PC-3 (cell line): ENCODE measurements around the gene PAGE2B. TPM values are rescaled to one million over a fixed set of nuclear protein-coding genes. Genes with fewer than 3 reads are reported as not detected.

ENCODE experiments used
- ATAC-seq: fragments of 200-7000 bp; cut with Tn5 transposase; 2 replicates; pipeline ENCODE4 v1.9.1; 2020; ENCODE audit warnings: mild to moderate bottlenecking, moderate library complexity
- BruUV-seq: library from RNA; stranded (reverse); fragments of 400-500 nt; replicated peaks from 2 replicates; lab custom pipeline; 2021; lab: Mats Ljungman, UMichigan
- CTCF ChIA-PET: fragments of 300-600 bp; sonication (Branson Sonifier 250); formaldehyde crosslinking; loops from one replicate; lab custom pipeline; 2022; ENCODE audit warnings: antibody characterized with exemption; lab: Charles Lee
- POLR2A ChIA-PET: fragments of 300-600 bp; sonication (Branson Sonifier 250); formaldehyde crosslinking; loops from one replicate; lab custom pipeline; 2022; ENCODE audit warnings: antibody characterized with exemption; ENCODE audit not compliant: unreplicated experiment; lab: Charles Lee
- DNase-seq: peaks from one replicate; pipeline ENCODE4 v3.0.0-alpha.2; 2015
- H2AFZ ChIP-seq: fragments of 300-600 bp; sonication (generic); 2 replicates; pipeline ENCODE4 v1.6.0; 2016; ENCODE audit warnings: antibody characterized with exemption, low read length
- H3F3A ChIP-seq: fragments of 300-600 bp; sonication (generic); one replicate; pipeline ENCODE4 v1.6.0; 2017; ENCODE audit warnings: antibody characterized with exemption, low read length, control low read depth, mild to moderate bottlenecking; ENCODE audit not compliant: unreplicated experiment
- H3K27ac ChIP-seq: fragments of 300-600 bp; sonication (generic); 2 replicates; pipeline ENCODE4 v1.5.1; 2016; ENCODE audit warnings: mild to moderate bottlenecking, low read length
- H3K27me3 ChIP-seq: fragments of 300-600 bp; sonication (generic); 2 replicates; pipeline ENCODE4 v1.6.1; 2016; ENCODE audit warnings: low read length, mixed read lengths
- H3K36me3 ChIP-seq: fragments of 300-600 bp; sonication (generic); 2 replicates; pipeline ENCODE4 v1.6.1; 2016; ENCODE audit warnings: low read depth, mixed run types, low read length, mixed read lengths
- H3K4me1 ChIP-seq: fragments of 300-600 bp; sonication (generic); 2 replicates; pipeline ENCODE4 v1.5.1; 2016; ENCODE audit warnings: low read length; ENCODE audit not compliant: insufficient read depth
- H3K4me2 ChIP-seq: fragments of 300-600 bp; sonication (generic); 2 replicates; pipeline ENCODE4 v1.6.0; 2016; ENCODE audit warnings: low read length
- H3K4me3 ChIP-seq: fragments of 300-600 bp; sonication (generic); 2 replicates; pipeline ENCODE4 v1.5.1; 2016; ENCODE audit warnings: mild to moderate bottlenecking, low read length, mixed read lengths
- H3K79me2 ChIP-seq: fragments of 300-600 bp; sonication (generic); 2 replicates; pipeline ENCODE4 v1.6.1; 2017; ENCODE audit warnings: low read length, mixed read lengths
- H3K9ac ChIP-seq: fragments of 300-600 bp; sonication (generic); 2 replicates; pipeline ENCODE4 v1.6.0; 2016; ENCODE audit warnings: mild to moderate bottlenecking, low read length
- H3K9me2 ChIP-seq: fragments of 300-600 bp; sonication (generic); replicated peaks from 2 replicates; pipeline ENCODE4 v1.6.1; 2016; ENCODE audit warnings: mixed run types, low read length, mixed read lengths
- H3K9me3 ChIP-seq: fragments of 300-600 bp; sonication (generic); 2 replicates; pipeline ENCODE4 v1.6.1; 2016; ENCODE audit warnings: low read length, mixed read lengths
- H4K20me1 ChIP-seq: fragments of 300-600 bp; sonication (generic); 2 replicates; pipeline ENCODE4 v1.6.1; 2016; ENCODE audit warnings: low read length, mixed read lengths
- CTCF ChIP-seq: fragments of 300-600 bp; sonication (generic); conservative IDR thresholded peaks from 2 replicates; pipeline ENCODE4 v1.5.1; 2017; ENCODE audit warnings: antibody characterized with exemption, low read depth, mild to moderate bottlenecking, low read length
- EZH2 ChIP-seq: fragments of 300-600 bp; sonication (generic); IDR thresholded peaks from one replicate; pipeline ENCODE4 v1.6.1; 2017; ENCODE audit warnings: antibody characterized with exemption, mild to moderate bottlenecking, low read length; ENCODE audit not compliant: unreplicated experiment
- EZH2phosphoT487 ChIP-seq: fragments of 300-600 bp; sonication (generic); IDR thresholded peaks from 2 replicates; pipeline ENCODE4 v1.6.1; 2018; ENCODE audit warnings: mild to moderate bottlenecking, antibody characterized with exemption, low read length, borderline replicate concordance
- intact Hi-C: fragments of 100-400 bp; cut with micrococcal nuclease; formaldehyde crosslinking; loops from 2 replicates; pipeline ENCODE4 v1.9.0; 2023
- total RNA-seq: library from RNA; depleted of rRNA; stranded (reverse); fragments of >200 nt; gene quantifications from 2 replicates; pipeline ENCODE4 v1.2.3, GENCODE V29; 2014

PAGE2B gene
- total RNA-seq, 1 experiment from 2014 or later: not detected

GRCh38 chrX:55029291-55029690 lies 45.5 kb upstream of the PAGE2B start:
- no peaks in the 10 kb centered on the region for H4K20me1 ChIP-seq
- H3F3A ChIP-seq: no peaks in the 10 kb centered on the region
- ChIA-PET CTCF (no interaction called here), POLR2A (no interaction called here)
- no peak overlapping the region for H3K9ac ChIP-seq
- H3K27me3 ChIP-seq: no peaks in the 10 kb centered on the region
- no peaks in the 10 kb centered on the region for H3K9me2 ChIP-seq
- TF ChIP-seq EZH2 (no peak), EZH2phosphoT487 (no peak), CTCF (no peak)
- DNase-seq: no peak
- H3K4me3 ChIP-seq: no peak overlapping the region
- H3K9me3 ChIP-seq: no peaks in the 10 kb centered on the region
- no peak overlapping the region for H2AFZ ChIP-seq
- BruUV-seq: no TSS peak
- ATAC-seq: no peak
- no peaks in the 10 kb centered on the region for H3K79me2 ChIP-seq
- H3K4me2 ChIP-seq: no peak overlapping the region
- peaks cover 14% of the 10 kb centered on the region for H3K4me1 ChIP-seq
- no peaks in the 10 kb centered on the region for H3K36me3 ChIP-seq
- intact Hi-C loops: no loop called here
- H3K27ac ChIP-seq: no peak overlapping the region

- ChIA-PET POLR2A (no interaction called here), CTCF (no interaction called here)
Observed at GRCh38 chrX:55030271-55031205, 44.3 kb upstream of the PAGE2B start, which contains the start of gene ALAS2. ALAS2 (minus strand) TSS chrX:55030977; CDS start chrX:55026000, 4,977 bp downstream.

More at GRCh38 chrX:55030271-55031205, 44.3 kb upstream of the PAGE2B start, which contains the start of gene ALAS2:
- intact Hi-C loops: no loop called here
- TF ChIP-seq CTCF (no peak), EZH2phosphoT487 (no peak), EZH2 (no peak)
- no peak within 1 kb of the TSS for H3K4me3 ChIP-seq
- no peaks in the 10 kb centered on the region for H3F3A ChIP-seq
- H2AFZ ChIP-seq: no peak within 1 kb of the TSS
- no peak within 1 kb of the TSS for H3K9ac ChIP-seq
- H3K27ac ChIP-seq: no peak within 1 kb of the TSS
- DNase-seq (no peak), ATAC-seq (no peak)
- no peaks in the 10 kb centered on the region for H3K79me2 ChIP-seq
- H3K27me3 ChIP-seq: no peaks in the 10 kb centered on the region
- H3K4me1 ChIP-seq: peaks cover 13% of the 10 kb centered on the region
- no peak within 1 kb of the TSS for H3K4me2 ChIP-seq
- H3K9me3 ChIP-seq: no peaks in the 10 kb centered on the region
- BruUV-seq: no TSS peak
- no peaks in the 10 kb centered on the region for H3K9me2 ChIP-seq
- no peaks in the 10 kb centered on the region for H4K20me1 ChIP-seq
- no peaks in the 10 kb centered on the region for H3K36me3 ChIP-seq
